ENCODE results near the gene SLC25A10. TPM values are rescaled to one million over a fixed set of nuclear protein-coding genes. Genes with fewer than 3 reads are reported as not detected.
A peak's percentile ranks its signal among the peaks of the same experiment; 100 is the strongest.

Gene SLC25A10
- total RNA-seq, 1 experiment from 2014 or later, result 30.9 TPM

- TF ChIP-seq CTCF (conservative IDR thresholded peaks at IDR 0.05), result no peak
- H2BK12ac ChIP-seq (ENCODE audit: insufficient read length, low read depth, low read length), result no peak within 1 kb of the TSS
- no peak within 1 kb of the TSS for H2AFZ ChIP-seq (ENCODE audit: low read length)
- no peak within 1 kb of the TSS for H3K56ac ChIP-seq (ENCODE audit: insufficient read length, low read depth, low read length)
- no peaks in the 10 kb centered on the region for H3K9me3 Mint-ChIP-seq
- H2BK120ac ChIP-seq (ENCODE audit: low read depth, low read length, poor library complexity, severe bottlenecking), result no peak within 1 kb of the TSS
- no peak within 1 kb of the TSS for H3K4ac ChIP-seq (ENCODE audit: low read depth, low read length)
- H3K9ac ChIP-seq (ENCODE audit: extremely low read depth, insufficient read length, low read length), result peak within 1 kb of the TSS; percentile 97
- H4K91ac ChIP-seq (ENCODE audit: insufficient read length, low read depth, low read length), result peak within 1 kb of the TSS; percentile 89
- H2BK20ac ChIP-seq (ENCODE audit: low read depth, low read length, poor library complexity, severe bottlenecking), result no peak within 1 kb of the TSS
- no peak within 1 kb of the TSS for H3T11ph ChIP-seq (ENCODE audit: low read length)
- WGBS (ENCODE audit: extremely low coverage, insufficient read length, low lambda C conversion rate), result no CpG with 5 or more reads among the region's 102 CpGs
- H3K27me3 Mint-ChIP-seq (ENCODE audit: low read depth), result no peaks in the 10 kb centered on the region; the same call in 1 of the 2 replicates
- peak within 1 kb of the TSS; percentile 91 for H3K14ac ChIP-seq (ENCODE audit: insufficient read depth, low read length)
- H3K23ac ChIP-seq (ENCODE audit: insufficient read length, low read depth, low read length), result no peak within 1 kb of the TSS
- no peak within 1 kb of the TSS; the same call in 1 of the 2 replicates for H2BK15ac ChIP-seq (ENCODE audit: low read depth, low read length)
- H4K20me1 ChIP-seq (ENCODE audit: control insufficient read depth, insufficient read depth, insufficient read length), result no peaks in the 10 kb centered on the region
- H2AK5ac ChIP-seq (ENCODE audit: insufficient read length, low read length), result no peak within 1 kb of the TSS
- no peaks in the 10 kb centered on the region for H3K27me3 ChIP-seq (ENCODE audit: insufficient read depth, low read length)
- H3K79me1 ChIP-seq (ENCODE audit: insufficient read depth, low read depth, low read length, poor library complexity, severe bottlenecking), result peaks cover 8% of the 10 kb centered on the region
- H2BK5ac ChIP-seq (ENCODE audit: insufficient read length, low read length), result no peak within 1 kb of the TSS
- peaks cover 34 to 69% (median 55%) of the 10 kb centered on the region in 3 experiments for H3K36me3 Mint-ChIP-seq (ENCODE audit: insufficient read depth in 1 of 3, low read depth in 3 of 3)
- peak within 1 kb of the TSS; percentile 84 for H3K4me2 ChIP-seq (ENCODE audit: insufficient read depth, insufficient read length, low read length)
- H4K5ac ChIP-seq (ENCODE audit: insufficient read length, low read depth, low read length), result no peak within 1 kb of the TSS
- peaks cover 19% of the 10 kb centered on the region for H3K23me2 ChIP-seq (ENCODE audit: insufficient read length, low read depth, low read length, poor library complexity, severe bottlenecking)
- peaks cover 4 to 17% of the 10 kb centered on the region in 2 experiments for H3K4me1 Mint-ChIP-seq
- H3K4me1 ChIP-seq (ENCODE audit: insufficient read depth, low read length), result 0 out of 2 replicates have a peak, but pooled peaks cover 4% of the 10 kb centered on the region
- no peak within 1 kb of the TSS for H3K27ac ChIP-seq (ENCODE audit: insufficient read length, low read depth, low read length)
- peak within 1 kb of the TSS; percentile 94 to 99 (median 99) for H3K27ac Mint-ChIP-seq
- peak; percentile 95 for DNase-seq
- peaks cover 8% of the 10 kb centered on the region; the same call in 1 of the 2 replicates for H3K79me2 ChIP-seq (ENCODE audit: insufficient read depth, low read length)
- H4K8ac ChIP-seq (replicated peaks; ENCODE audit: insufficient read length, low read depth, low read length), result no peak within 1 kb of the TSS
- peak within 1 kb of the TSS; percentile 93 to 98 for H3K4me3 Mint-ChIP-seq
- no peaks in the 10 kb centered on the region for H3K9me3 ChIP-seq (ENCODE audit: control insufficient read depth, low read depth, low read length)
- H3K18ac ChIP-seq (ENCODE audit: insufficient read length, low read depth, low read length), result peak within 1 kb of the TSS; percentile 93
These were observed 8.9 kb upstream of the SLC25A10 start, which contains the start of gene MRPL12 for GRCh38 chr17:81702934-81703746. Gene MRPL12 (plus strand): TSS chr17:81703367. CDS start chr17:81703502, 135 bp downstream.
